HG03103 (cell line): ENCODE data around the gene SRGAP2C.
"Not testable (repeated sequence)": the region's sequence is repeated elsewhere in the genome, so short reads cannot be mapped to it uniquely, and the experiment has no call there.

Experiments used
- ATAC-seq: cut with Tn5 transposase; IDR thresholded peaks from one replicate; pipeline ENCODE4 v1.9.1; 2021; ENCODE audit warnings: low read depth; ENCODE audit not compliant: unreplicated experiment

The SRGAP2C gene

DNA sequence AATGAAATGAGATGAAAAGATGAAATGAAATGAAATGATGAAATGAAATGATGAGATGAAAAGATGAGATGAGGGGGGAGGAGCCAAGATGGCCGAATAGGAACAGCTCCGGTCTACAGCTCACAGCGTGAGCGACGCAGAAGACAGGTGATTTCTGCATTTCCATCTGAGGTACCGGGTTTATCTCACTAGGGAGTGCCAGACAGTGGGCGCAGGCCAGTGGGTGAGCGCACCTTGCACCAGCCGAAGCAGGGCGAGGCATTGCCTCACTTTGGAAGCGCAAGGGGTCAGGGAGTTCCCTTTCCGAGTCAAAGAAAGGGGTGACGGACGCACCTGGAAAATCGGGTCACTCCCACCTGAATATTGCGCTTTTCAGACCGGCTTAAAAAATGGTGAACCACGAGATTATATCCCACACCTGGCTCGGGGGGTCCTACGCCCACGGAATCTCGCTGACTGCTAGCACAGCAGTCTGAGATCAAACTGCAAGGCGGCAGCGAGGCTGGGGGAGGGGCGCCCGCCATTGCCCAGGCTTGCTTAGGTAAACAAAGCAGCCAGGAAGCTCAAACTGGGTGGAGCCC, 216.7 kb downstream of the SRGAP2C start:
- ATAC-seq, result not testable (repeated sequence)

DNA sequence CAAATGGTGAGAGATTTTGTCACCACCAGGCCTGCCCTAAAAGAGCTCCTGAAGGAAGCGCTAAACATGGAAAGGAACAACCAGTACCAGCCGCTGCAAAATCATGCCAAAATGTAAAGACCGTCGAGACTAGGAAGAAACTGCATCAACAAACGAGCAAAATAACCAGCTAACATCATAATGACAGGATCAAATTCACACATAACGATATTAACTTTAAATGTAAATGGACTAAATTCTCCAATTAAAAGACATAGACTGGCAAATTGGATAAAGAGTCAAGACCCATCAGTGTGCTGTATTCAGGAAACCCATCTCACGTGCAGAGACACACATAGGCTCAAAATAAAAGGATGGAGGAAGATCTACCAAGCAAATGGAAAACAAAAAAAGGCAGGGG, 218.5 kb downstream of the SRGAP2C start:
- ATAC-seq, result not testable (repeated sequence)

DNA sequence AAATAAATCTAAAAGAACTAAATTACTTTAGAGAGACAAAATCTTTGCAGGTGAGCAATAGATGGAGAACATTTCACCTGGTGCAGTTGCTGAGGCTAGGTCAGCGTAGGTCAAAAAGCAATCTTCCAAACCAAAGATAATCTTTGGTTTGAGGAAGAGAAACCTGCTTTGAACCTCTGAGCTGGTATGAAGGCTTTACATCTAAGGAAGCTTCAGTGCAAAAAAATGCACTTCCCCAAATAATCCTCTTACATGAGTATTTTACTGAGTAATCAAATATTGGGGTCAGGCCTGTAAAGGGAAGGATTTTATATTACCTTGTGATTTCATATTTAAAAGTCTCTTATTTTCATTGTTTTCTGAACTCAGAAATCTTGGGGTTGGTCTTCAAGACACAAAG, 223.6 kb downstream of the SRGAP2C start:
- no peak for ATAC-seq

DNA sequence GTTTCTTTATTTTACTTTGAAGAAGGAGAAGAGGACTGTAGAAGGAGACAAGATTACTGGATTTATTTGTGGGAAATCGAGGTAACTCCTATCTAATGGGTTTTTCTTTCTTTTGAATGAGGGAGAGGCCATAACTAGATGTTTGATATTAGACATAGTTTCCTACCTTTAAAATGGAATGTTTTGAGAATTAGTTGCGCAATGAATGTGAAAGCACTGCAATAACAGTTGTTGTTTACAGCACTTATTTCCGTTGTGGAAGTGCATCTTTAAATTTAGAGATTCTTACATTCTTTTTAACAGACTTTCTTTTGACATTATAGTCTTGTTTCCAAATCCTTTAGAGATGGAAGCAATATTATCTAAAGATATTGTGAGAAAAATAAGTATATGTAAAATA, 229.0 kb downstream of the SRGAP2C start:
- no peak for ATAC-seq

DNA sequence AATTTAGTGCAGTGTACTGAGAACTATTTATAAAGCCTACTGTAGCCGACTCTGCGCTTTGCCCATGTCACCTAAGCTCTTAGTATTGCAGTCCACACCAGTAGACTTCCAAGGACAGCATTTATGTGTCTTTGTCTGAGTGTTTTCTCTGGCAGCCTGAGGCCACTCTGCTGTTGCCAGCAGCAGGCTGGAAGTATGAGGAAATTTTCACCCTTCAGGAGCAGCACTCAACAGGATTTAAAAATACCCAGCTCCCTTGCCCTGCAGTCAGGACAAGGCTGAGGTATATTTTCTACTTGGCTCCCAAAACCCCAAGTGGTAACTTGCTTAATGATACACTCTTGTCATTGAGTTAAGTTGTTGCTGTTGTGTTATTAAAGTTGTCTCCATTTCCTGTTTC, 230.1 kb downstream of the SRGAP2C start:
- no peak for ATAC-seq

DNA sequence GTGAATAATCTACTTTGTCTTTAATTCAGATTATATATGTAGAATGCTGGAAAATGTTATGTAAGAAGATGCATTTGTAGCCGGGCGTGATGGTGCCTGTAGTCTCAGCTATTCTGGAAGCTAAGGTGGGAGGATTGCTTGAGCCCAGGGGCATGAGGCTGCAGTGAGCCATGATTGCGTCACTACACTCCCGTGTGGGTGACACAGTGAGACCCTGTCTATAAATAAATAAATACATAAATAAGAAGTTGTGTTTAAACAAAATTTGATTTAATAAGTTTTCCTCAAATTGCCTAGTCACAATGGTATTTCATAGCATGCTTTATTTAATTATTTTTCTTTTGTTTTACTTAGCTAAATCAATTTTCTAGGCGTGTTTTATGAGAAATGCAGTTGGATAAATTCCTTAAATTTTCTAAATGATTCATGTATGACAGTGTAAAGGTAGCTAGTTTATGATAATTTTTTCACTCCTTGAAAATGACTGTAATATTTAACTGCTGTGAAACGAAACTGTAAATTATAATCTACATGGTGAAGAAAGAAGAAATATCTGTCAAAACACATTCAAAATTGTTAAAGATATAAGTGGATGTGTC, 232.6 kb downstream of the SRGAP2C start:
- ATAC-seq, result no peak

DNA sequence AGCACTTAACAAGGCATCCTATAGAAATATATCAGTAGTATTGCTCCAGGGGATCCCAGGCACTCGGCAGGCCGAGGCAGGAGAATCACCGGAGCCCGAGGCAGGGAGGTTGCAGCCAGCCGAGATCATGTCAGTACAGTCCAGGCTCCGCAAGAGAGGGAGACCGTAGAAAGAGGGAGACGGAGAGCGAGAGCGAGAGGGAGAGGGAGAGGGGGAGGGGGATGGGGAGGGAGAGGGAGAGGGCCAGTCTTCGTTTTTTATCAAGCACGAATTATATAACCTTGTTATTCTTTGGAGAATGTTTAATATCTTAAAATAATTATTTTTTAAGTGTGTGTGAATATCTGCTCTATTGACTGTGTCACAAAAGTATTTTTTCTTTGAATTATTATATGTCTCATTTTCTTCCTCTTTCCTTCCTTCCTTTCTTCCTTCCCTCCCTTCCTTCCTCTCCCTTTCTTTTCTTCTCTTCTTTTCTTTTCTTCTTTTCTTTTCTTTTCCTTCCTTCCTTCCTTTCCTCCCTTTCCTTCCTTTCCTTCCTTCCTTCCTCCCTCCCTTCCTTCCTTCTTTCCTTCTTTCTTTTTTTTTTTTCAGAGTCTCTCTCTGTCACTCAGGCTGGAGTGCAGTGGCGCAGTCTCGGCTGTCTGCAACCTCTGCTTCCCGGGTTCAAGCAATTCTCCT, 233.7 kb downstream of the SRGAP2C start:
- no peak for ATAC-seq

DNA sequence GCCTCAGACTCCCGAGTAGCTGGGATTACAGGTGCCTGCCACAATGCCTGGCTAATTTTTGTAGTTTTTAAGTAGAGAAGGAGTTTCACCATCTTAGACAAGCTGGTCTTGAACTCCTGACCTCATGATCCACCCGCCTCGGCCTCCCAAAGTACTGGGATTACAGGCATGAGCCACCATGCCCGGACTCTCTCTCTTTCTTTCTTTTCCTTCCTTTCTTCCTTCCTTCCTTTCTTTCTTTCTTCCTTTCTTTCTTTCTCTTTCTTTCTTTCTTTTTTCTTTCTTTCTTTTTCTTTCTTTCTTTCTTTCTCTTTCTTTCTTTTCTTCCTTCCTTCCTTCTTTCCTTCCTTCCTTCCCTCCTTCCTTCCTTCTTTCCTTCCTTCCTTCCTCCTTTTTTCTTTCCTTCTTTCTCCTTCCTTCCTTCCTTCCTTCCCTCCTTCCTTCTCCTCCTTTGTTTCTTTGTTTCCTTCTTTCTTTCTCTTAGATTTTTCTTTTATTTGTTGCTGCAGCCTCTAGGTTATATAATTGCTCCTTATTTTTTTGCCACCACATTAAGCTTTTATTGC, 234.4 kb downstream of the SRGAP2C start:
- not testable (repeated sequence) for ATAC-seq

DNA sequence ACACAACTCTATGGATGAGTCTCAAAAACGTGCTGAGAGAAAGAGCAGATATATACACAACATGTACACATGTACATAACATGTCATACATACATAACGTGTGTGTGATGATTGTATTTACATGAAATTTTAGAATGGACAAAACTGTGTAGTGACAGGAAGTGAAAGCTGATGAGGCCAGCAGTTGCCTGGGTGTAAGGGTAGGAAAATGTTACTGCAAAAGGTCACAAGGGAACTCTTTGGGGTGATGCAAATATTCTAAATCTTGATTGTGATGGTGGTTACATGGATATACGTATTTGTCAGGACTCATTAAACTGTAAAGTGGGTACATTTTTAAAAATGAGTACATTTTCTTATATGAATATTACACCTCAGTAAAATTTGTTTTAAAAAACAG, 236.7 kb downstream of the SRGAP2C start:
- ATAC-seq, result not testable (repeated sequence)

DNA sequence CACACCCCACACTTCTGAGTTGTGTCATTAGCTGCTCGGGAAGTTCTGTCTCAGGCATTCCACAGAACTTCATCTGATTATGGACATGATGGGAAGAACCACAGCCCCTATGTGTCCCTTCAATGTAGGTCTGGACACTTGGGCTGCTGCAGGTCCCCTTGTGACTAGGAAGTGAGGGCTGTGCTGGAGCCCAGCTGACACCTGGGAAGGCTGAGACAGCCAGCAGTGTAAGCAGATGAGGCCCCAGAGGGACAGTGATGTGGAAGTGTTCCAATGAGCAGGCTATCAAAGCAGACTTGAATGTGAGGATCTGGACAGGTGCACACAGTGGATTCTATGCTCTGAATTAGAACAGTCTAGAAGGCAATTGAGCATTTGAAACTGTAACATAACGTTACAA, 239.2 kb downstream of the SRGAP2C start:
- ATAC-seq, result not testable (repeated sequence)

DNA sequence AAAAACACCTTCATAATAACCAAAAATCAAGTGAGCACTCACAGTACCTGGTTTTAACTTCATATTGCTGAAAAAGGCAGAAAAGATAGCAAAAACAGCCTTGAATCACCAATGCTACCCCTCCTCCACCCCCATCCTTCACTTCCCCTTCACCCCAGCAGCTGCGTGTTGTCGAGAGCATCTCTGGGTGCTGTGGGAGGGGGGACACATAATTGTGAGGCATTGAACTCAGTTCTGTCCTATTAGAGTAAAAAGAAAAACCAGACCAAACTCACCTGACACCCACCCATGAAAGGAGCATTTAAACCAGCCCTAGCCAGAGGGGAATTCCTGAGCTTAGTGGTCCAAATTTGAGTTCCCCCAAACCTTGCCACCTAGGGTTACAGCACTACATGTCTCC, 248.7 kb downstream of the SRGAP2C start:
- not testable (repeated sequence) for ATAC-seq

DNA sequence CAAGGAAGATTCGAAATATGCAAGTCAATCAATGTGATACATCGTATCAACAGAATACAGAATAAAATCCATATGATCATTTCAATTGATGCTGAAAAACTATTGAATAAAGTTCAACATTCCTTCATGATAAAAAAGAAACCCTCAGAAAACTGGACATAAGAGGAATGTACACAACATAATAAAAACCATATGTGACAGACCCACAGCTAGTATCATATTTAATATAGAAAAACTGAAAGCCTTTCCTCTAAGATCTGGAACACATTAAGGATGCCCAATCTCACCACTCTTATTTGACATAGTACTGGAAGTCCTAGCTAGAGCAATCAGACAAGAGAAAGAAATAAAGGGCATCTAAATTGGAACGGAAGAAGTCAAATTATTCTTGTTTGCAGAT, 254.1 kb downstream of the SRGAP2C start:
- ATAC-seq, result not testable (repeated sequence)

DNA sequence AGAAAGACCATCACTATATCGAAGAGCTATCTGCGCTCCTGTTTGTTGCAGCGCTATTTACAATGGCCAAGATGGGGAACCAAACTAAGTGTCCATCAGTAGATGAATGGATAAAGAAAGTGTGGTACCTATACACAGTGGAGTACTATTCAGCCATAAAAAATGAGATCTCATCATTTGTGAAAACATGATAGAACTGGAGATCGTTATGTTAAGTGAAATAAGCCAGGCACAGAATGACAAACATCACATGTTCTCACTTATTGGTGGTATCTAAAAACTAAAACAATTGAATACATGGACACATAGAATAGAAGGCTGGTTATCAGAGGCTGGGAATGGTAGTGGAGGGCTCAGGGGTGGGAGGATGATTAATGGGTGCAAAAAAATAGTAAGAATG, 256.2 kb downstream of the SRGAP2C start:
- no peak for ATAC-seq
